Breast epithelium (tissue), 3 donors: ENCODE measurements around the gene MAB21L4.

Source experiments
- CTCF ChIP-seq, 3 donors: fragments of 450-650 bp; IDR thresholded peaks; one replicate each; pipeline ENCODE4 v1.5.1; 2016 to 2017; ENCODE audit warnings: antibody characterized with exemption in 3 of 3, mild to moderate bottlenecking in 3 of 3, moderate library complexity in 3 of 3
- POLR2A ChIP-seq: fragments of 450-650 bp; IDR thresholded peaks from one replicate; pipeline ENCODE4 v1.6.1; 2016; ENCODE audit warnings: antibody characterized with exemption, mild to moderate bottlenecking, moderate library complexity
- POLR2AphosphoS5 ChIP-seq, 3 donors: sonication (generic); formaldehyde crosslinking; IDR thresholded peaks; one replicate each; pipeline ENCODE4 v1.6.1; 2017; ENCODE audit warnings: antibody characterized with exemption in 3 of 3

- TF ChIP-seq CTCF (IDR thresholded peaks at IDR 0.05) = no peak
- TF ChIP-seq POLR2A = no peak
- no peak for TF ChIP-seq POLR2AphosphoS5 (IDR thresholded peaks at IDR 0.05)
These were observed 24.9 kb upstream of the MAB21L4 start for GRCh38 chr2:240920783-240921231.
